GM23338 (cell line): Measurements from ENCODE around the gene ZNF519.
A peak's percentile ranks its signal among the peaks of the same experiment; 100 is the strongest.
"Not testable (repeated sequence)": the region's sequence is repeated elsewhere in the genome, so short reads cannot be mapped to it uniquely, and the experiment has no call there.

Experiments
- CTCF ChIP-seq, 2 experiments: fragments of 200-600 bp in 1 of 2; sonication (generic) in 1 of 2; conservative IDR thresholded peaks; 2 replicates each; pipeline versions ENCODE4 v1.5.1 to v1.6.1; 2016 to 2017; ENCODE audit warnings: antibody characterized with exemption in 2 of 2, low read depth in 2 of 2, mild to moderate bottlenecking in 2 of 2, moderate library complexity in 1 of 2
- POLR2AphosphoS5 ChIP-seq: IDR thresholded peaks from 2 replicates; pipeline ENCODE4 v1.6.1; 2016; ENCODE audit warnings: antibody characterized with exemption, low read depth
- REST ChIP-seq: IDR thresholded peaks from one replicate; pipeline ENCODE4 v1.6.1; 2018; ENCODE audit warnings: antibody characterized with exemption; ENCODE audit not compliant: unreplicated experiment

- peak in 1 of 2 experiments; percentile 4; a peak in 2 of 4 replicates for TF ChIP-seq CTCF (conservative IDR thresholded peaks at IDR 0.05; ENCODE audit: low read depth in 2 of 2)
- TF ChIP-seq POLR2AphosphoS5, REST: not testable (repeated sequence)
These were observed 46.3 kb upstream of the ZNF519 start for GRCh38 chr18:14178321-14179196.
